Testis (tissue), 3 donors: Measurements from ENCODE around the gene NECTIN1. TPM values are rescaled to one million over a fixed set of nuclear protein-coding genes. Genes with fewer than 3 reads are reported as not detected.

ENCODE experiments used
- DNase-seq: peaks from one replicate; pipeline ENCODE4 v3.0.0-alpha.2; 2019
- H3K27ac ChIP-seq, 2 donors: fragments of 200-600 bp; sonication (generic); one replicate each; pipeline ENCODE4 v1.5.1; 2019
- H3K27me3 ChIP-seq: fragments of 200-600 bp; sonication (generic); one replicate; pipeline ENCODE4 v1.5.1; 2019
- H3K36me3 ChIP-seq: fragments of 200-600 bp; sonication (generic); one replicate; pipeline ENCODE4 v1.5.1; 2017; ENCODE audit warnings: low read depth; ENCODE audit errors: missing control alignments
- H3K4me1 ChIP-seq: fragments of 200-600 bp; sonication (generic); one replicate; pipeline ENCODE4 v1.5.1; 2019
- H3K4me3 ChIP-seq, 2 donors: fragments of 200-600 bp; sonication (generic); one replicate each; pipeline ENCODE4 v1.5.1; 2017 to 2019
- H3K9me3 ChIP-seq: fragments of 200-600 bp; sonication (generic); one replicate; pipeline ENCODE4 v1.5.1; 2017
- CTCF ChIP-seq, 3 experiments: fragments of 450-650 bp in 2 of 3; fragments of 200-600 bp in 1 of 3; sonication (generic) in 1 of 3; IDR thresholded peaks; one replicate each; pipeline ENCODE4 v1.5.1; 2016 to 2019; ENCODE audit warnings: antibody characterized with exemption in 3 of 3, mild to moderate bottlenecking in 2 of 3, moderate library complexity in 1 of 3
- POLR2A ChIP-seq: fragments of 450-650 bp; IDR thresholded peaks from one replicate; pipeline ENCODE4 v1.6.1; 2017; ENCODE audit warnings: antibody characterized with exemption, mild to moderate bottlenecking, moderate library complexity
- WGBS, 2 donors: methylation state at CpG; one replicate each; pipeline ENCODE4 v1.1.5; 2018; 5-methylcytosine and 5-hydroxymethylcytosine counted together
- intact Hi-C: fragments of 100-400 bp; cut with DNase I; formaldehyde crosslinking; loops from one replicate; pipeline ENCODE4 v1.15.1; 2023; ENCODE audit warnings: low total_unique reads
- polyA plus RNA-seq: library from polyadenylated mRNA; stranded (reverse); fragments of 350-450 nt; fragmentation: Illumina TruSeq; extraction: RNeasy Lipid Tissue Mini Kit (QIAGEN cat#74804); gene quantifications from one replicate; pipeline ENCODE4 v1.2.3, GENCODE V29; 2014; ENCODE audit warnings: low read depth, low replicate concordance; ENCODE audit not compliant: insufficient read depth
- total RNA-seq, 2 donors: library from RNA; depleted of rRNA; stranded (reverse); fragments of >200 nt; gene quantifications; one replicate each; pipeline ENCODE4 v1.2.3, GENCODE V29; 2016

The NECTIN1 gene
- total and polyA plus RNA-seq, 3 donors from 2014 or later = 5.2 to 5.4 (median 5.2) TPM

GRCh38 chr11:119638851-119639250 is 90.1 kb downstream of the NECTIN1 start:
- TF ChIP-seq POLR2A = no peak
- no peak overlapping the region for H3K27ac ChIP-seq
- DNase-seq = no peak
- 84 to 87% methylated on average over 8 to 11 of the region's 11 CpGs for WGBS, 2 donors
- intact Hi-C loops = no loop called here
- H3K4me1 ChIP-seq = no peaks in the 10 kb centered on the region
- no peaks in the 10 kb centered on the region for H3K9me3 ChIP-seq
- H3K4me3 ChIP-seq = no peak overlapping the region
- H3K36me3 ChIP-seq = no peaks in the 10 kb centered on the region
- H3K27me3 ChIP-seq = no peaks in the 10 kb centered on the region

GRCh38 chr11:119637481-119637880 is 91.5 kb downstream of the NECTIN1 start:
- H3K36me3 ChIP-seq = no peaks in the 10 kb centered on the region
- TF ChIP-seq CTCF (IDR thresholded peaks at IDR 0.05) = no peak
- H3K4me1 ChIP-seq = no peaks in the 10 kb centered on the region
- no peak for DNase-seq
- no peak overlapping the region for H3K27ac ChIP-seq
- no peaks in the 10 kb centered on the region for H3K9me3 ChIP-seq
- intact Hi-C loops = no loop called here
- no peak overlapping the region for H3K4me3 ChIP-seq
- H3K27me3 ChIP-seq = no peaks in the 10 kb centered on the region
- 86 to 87% methylated on average over 2 to 4 of the region's 4 CpGs for WGBS, 2 donors

GRCh38 chr11:119635776-119636175 is 93.2 kb downstream of the NECTIN1 start:
- Histone ChIP-seq H3K4me3 (no peak overlapping the region), H3K27ac (no peak overlapping the region), H3K27me3 (no peaks in the 10 kb centered on the region), H3K36me3 (no peaks in the 10 kb centered on the region), H3K9me3 (no peaks in the 10 kb centered on the region), H3K4me1 (no peaks in the 10 kb centered on the region)
- intact Hi-C loops = no loop called here
- 93% methylated on average over 8 of the region's 8 CpGs for WGBS, 2 donors
- no peak for TF ChIP-seq POLR2A
- no peak for TF ChIP-seq CTCF (IDR thresholded peaks at IDR 0.05)
- no peak for DNase-seq

GRCh38 chr11:119635041-119635740 is 93.8 kb downstream of the NECTIN1 start:
- no peak overlapping the region for H3K27ac ChIP-seq
- H3K36me3 ChIP-seq = no peaks in the 10 kb centered on the region
- no peak overlapping the region for H3K4me3 ChIP-seq
- intact Hi-C loops = no loop called here
- WGBS, 2 donors = 85 to 88% methylated on average over 19 to 21 of the region's 21 CpGs
- DNase-seq = no peak
- no peak for TF ChIP-seq CTCF (IDR thresholded peaks at IDR 0.05)
- no peak for TF ChIP-seq POLR2A
- no peaks in the 10 kb centered on the region for H3K9me3 ChIP-seq
- H3K27me3 ChIP-seq = no peaks in the 10 kb centered on the region
- H3K4me1 ChIP-seq = no peaks in the 10 kb centered on the region

GRCh38 chr11:119634301-119634700 is 94.7 kb downstream of the NECTIN1 start:
- H3K4me3 ChIP-seq = no peak overlapping the region
- no peaks in the 10 kb centered on the region for H3K9me3 ChIP-seq
- DNase-seq = no peak
- intact Hi-C loops = no loop called here
- H3K4me1 ChIP-seq = no peaks in the 10 kb centered on the region
- 89 to 97% methylated on average over 10 to 15 of the region's 15 CpGs for WGBS, 2 donors
- H3K27me3 ChIP-seq = no peaks in the 10 kb centered on the region
- no peak overlapping the region for H3K27ac ChIP-seq
- TF ChIP-seq CTCF (IDR thresholded peaks at IDR 0.05) = no peak
- TF ChIP-seq POLR2A = no peak
- no peaks in the 10 kb centered on the region for H3K36me3 ChIP-seq
